Posterior vena cava (tissue), 2 donors: Measurements from ENCODE around the gene SHISAL2A. TPM values are rescaled to one million over a fixed set of nuclear protein-coding genes. Genes with fewer than 3 reads are reported as not detected.
A peak's percentile ranks its signal among the peaks of the same experiment; 100 is the strongest.
"Not testable (repeated sequence)": the region's sequence is repeated elsewhere in the genome, so short reads cannot be mapped to it uniquely, and the experiment has no call there.

Experiments used
- DNase-seq: peaks from one replicate; pipeline ENCODE4 v3.0.0-alpha.2; 2020; ENCODE audit warnings: low spot score
- intact Hi-C, 2 donors: fragments of 100-400 bp; cut with DNase I; formaldehyde crosslinking; loops; one replicate each; pipeline versions ENCODE4 v1.14.1 to v1.14.2; 2022 to 2023
- total RNA-seq, 2 donors: library from RNA; stranded (reverse); fragmentation: NEBNext Ultra II Directional; extraction: Animal tissue kit (Norgen Biotek cat#: 25700); gene quantifications; one replicate each; pipeline ENCODE4 v1.2.1, GENCODE V29; 2021
- donor health status: DM: yes; HTN: yes; CAD: no.
- donor health status: DM: yes; HTN: yes; CAD: no.

SHISAL2A gene
- total RNA-seq, 2 donors from 2014 or later, result 0.14 TPM; not detected in 1

DNA sequence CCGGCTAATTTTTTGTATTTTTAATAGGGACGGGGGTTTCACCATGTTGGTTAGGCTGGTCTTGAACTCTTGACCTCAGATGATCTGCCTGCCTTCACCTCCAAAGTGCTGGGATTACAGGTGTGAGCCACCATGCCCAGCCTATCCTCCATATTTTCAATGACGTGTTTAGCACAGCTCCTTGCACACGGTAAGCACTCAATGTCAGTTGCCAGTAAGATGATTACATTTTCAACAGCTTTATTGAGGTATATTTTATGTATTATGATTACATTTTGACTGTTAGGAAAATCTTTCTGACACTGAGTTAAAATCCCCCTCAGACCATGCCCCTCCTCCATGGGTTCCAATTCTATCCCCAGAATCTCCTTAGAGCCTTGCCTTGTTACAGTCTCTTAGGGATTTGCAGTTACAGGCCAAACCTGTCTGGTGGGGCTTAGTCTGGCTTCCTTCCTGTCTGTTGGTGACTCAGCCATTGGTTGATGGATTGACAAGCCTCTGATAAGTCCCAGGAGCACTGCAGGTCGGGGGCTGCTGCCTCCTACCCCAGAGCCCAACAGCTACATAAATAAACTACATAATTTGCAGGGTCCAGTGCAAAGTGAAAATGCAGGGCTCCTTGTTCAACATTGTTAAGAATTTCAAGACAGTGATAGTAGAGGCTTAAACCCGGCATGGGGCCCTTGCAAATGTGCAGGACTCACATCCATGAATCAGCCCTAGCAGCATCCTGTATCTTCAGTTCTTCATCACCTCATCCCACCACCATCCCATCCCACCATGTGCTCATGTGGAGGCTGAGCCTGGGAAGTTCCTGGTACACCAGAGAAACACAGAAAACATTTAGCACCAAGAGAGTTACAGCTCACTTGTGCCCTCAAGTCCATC lies 41.8 kb downstream of the SHISAL2A start:
- DNase-seq, result no peak
- intact Hi-C loops, result no loop called here

DNA sequence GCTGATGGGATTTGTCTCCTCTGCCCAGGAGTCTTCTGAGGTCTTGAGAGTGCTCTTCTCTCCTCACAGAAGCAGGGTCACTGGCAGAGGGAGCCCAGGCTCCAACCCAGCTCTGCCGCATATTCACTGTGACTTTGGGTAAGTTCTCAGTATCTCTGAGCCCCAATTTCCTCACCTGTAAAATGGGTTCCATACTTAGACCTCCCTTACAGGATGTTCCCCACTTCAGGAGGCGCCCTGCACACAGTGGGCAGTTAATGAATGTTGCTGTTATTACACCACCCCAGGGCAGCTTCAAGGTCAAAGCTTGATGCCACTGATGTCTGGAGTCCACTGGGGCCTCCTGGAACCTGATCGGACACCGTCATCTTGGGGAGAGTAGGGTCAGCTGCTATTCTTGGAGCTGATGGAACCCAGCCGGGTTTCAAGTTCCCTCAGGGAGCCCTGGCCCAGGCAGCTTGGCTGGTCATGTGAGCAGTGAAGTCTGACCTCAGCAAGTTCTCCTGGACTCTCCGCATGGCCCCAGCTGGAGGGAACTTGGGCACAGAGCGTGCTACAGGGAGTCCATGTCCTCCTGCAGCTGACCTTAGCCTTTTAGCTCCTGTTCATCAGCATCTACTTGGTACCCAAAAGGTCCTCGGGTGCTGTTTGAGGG lies 43.4 kb downstream of the SHISAL2A start:
- DNase-seq, result peak; percentile 85
- intact Hi-C loops, result no loop called here

DNA sequence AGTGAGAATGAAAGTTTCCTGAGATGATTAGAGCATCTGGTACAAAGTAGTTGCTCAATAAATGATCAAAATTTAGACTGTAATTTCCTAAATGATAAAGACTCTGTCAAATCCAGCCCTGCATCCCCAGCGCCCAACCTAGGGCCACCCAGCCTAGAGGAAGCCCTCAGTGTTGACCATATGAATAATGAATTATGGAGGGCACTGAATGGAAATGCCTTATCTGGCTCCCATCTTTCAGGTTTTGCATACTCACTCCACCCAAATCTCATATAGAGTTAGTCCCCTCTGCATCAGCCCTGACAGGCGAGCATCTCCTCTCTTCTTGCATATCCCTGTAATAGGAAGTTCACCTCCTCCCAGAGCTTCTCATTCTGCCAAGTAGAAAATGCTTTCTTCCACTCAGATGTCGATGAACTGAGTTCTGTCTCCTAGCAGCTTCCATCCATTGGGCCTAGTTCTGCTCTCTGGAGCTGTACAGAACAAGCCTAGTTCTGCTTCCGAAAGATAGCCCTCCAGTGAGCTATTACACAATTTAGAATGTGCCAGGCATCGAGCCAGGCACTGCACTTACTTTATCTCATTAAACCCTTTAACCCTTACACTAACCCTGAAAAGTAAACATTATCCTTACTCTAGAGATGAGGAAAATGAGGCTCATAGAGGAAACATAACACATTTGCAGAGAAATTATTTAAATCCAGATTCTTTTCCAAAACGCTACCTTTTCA lies 44.3 kb downstream of the SHISAL2A start:
- intact Hi-C loops, result no loop called here
- no peak for DNase-seq

DNA sequence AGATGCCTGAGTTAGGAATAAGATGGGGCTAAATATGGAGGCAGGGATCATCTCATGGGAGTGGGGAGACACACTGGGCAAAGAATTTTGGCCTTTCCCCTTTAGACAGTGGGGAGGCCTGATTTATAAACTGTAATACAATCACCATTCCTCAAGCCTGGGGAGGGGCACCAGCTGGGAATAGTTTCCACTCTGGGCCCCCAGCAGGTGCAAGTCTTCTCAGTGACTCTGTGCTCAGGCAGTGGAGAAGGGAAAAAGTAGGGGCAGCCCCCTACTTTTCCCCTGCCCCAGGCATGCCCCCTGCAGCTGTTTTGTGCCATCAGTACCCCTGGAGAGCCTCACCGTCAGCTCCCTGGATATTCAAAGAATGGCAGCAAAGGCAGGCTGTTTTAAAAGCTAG lies 46.1 kb downstream of the SHISAL2A start:
- intact Hi-C loops, result no loop called here
- DNase-seq, result no peak

DNA sequence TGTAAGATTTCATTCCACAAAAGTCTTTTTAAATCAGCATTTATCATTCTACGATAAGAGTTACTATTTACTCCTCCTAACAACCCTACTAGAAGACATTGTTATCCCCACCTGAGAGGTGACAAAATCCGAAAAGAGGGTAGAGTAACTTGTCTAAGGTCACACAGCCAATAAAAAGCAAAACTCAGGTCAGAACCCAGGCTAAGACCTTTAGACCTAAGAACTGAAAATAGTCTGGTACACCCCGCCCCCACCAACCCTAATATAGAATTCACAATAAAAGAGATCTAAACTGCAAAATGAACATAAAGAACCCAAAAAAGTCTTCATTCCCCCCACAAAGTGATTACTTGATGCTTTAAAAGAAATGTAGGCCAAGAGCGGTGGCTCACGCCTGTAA lies 46.5 kb downstream of the SHISAL2A start:
- intact Hi-C loops, result no loop called here
- DNase-seq, result no peak

DNA sequence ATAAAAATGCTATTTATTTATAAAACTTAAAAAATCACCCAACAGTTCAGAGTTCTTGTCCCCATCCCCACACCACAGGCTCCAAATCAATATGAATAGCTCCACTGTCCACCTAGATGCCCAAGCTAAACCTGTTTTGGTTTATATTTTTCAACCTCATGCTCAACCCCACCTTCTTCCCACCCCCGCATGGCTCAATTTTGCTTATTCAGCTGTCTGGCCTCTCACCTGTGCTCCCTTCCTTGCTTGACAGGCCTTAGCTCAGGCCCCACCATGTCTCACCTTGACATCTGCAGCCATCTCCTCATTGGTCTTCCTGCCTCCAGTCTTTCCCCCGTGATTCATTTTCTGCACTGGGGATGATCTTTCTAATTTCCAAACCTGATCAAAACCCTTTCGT lies 47.4 kb downstream of the SHISAL2A start:
- DNase-seq, result no peak
- intact Hi-C loops, result no loop called here

DNA sequence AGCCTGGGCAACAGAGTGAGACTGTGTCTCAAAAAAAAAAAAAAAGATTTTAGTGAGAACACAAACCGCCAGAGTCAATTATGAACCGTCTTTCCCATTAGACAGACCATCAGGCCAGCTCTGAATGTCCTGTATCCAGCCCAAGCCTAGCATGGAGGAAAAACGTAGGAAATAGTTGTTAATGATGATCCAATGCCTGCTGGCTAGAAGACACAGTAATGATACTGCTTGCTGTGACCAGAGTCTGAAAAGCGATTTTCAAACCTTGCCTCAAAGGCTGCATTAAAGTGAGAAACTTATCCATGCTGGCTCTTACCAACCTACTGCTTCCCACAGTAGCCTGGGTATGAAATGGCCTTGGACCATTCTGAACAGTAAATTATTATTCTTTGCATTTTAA lies 48.2 kb downstream of the SHISAL2A start:
- intact Hi-C loops, result no loop called here
- no peak for DNase-seq

DNA sequence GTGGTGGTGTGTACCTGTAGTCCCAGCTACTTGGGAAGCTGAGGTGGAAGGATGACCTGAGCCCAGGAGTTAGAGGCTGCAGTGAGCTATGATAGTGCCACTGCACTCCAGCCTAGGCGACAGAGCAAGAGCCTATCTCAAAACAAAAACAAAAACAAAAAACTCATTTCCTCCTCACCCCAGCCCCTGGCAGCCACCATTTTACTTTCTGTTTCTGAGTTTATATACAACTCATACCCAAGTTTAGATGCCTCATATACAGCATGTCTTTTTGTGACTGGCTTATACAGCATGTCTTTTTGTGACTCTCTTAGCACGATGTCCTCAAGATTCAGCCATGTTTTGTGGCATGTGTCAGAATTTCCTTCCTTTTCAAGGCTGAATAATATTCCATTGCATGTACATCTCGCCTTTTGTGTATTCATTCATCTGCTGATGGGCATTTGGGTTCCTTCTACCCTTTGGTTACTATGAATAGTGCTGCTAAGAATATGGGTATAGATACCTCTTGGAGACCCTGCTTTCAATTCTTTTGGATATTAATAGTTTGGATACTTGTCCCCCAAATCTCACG lies 50.5 kb downstream of the SHISAL2A start:
- intact Hi-C loops, result no loop called here
- no peak for DNase-seq

DNA sequence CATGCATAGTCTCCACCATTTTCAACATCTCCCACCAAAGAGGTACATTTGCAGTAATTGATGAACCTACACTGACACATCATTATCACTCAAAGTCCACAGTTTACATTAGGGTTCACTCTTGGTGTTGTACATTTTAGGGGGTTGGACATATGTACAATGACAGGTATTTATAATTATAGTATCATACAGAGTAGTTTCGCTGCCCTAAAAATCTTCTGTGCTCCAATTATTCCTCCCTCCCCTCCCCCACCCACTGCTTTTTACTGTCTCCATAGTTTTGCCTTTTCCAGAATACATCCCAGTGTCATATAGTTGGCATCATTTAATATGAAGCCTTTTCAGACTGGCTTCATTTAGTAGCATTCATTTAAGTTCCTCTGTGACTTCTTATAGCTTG lies 51.6 kb downstream of the SHISAL2A start:
- intact Hi-C loops, result no loop called here

DNA sequence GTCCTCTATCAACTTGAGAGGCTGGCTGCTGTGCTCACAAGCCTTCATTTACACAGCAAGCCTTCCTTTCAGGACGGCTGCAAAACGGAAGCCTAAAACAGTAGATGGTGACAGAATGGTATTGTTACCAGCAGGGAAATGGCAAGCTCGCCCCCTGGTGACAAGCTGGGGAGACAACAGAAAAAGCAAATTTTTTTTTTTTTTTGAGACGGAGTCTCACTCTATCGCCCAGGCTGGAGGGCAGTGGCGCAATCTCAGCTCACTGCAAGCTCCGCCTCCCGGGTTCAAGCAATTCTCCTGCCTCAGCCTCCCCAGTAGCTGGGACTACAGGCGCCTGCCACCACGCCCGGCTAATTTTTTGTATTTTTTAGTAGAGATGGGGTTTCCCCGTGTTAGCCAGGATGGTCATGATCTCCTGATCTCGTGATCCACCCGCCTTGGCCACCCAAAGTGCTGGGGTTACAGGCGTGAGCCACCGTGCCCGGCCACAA lies 53.3 kb downstream of the SHISAL2A start:
- intact Hi-C loops, result not testable (repeated sequence)
- peak; percentile 88 for DNase-seq

More for the DNA sequence above, 51.6 kb downstream of the SHISAL2A start:
- DNase-seq, result no peak

DNA sequence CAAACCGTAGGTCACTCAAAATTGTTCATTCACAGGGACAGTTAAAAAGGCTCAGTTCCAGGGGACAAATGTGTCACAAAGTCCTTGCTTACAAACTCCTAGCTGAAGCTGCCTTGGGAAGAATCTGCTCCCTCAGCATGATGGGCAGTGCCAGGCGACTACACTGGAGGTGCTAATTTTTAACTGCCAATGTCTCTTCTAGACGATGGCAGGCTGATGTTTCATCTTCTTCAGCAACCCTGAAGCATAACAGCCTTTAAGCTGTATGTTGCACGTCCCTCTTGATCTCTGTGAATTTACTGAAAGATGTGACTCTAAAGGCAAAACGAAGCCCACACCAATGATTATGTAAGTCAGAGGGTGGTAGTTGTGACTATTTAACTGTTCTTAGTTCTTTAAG lies 53.9 kb downstream of the SHISAL2A start:
- intact Hi-C loops, result no loop called here

DNA sequence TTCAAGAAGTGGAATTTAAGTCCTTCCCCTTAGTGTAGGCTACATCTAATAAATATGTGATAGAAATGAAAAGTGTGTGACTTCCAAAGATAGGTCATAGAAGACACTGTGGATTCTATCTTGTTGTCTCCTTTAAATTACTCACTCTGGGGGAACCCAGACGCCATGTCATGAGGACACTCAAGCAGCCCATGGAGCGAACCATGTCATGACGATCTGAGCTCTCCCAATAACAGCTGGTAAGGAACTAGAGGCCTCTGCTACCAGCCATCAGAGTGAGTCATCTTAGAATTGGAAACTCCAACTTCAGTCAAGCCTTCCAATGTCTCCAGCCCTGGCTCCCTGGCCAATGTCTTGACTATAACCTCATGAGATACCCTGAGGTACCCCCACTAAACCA lies 58.9 kb downstream of the SHISAL2A start:
- DNase-seq, result no peak
- intact Hi-C loops, result no loop called here

More for the DNA sequence above, 53.9 kb downstream of the SHISAL2A start:
- DNase-seq, result no peak

DNA sequence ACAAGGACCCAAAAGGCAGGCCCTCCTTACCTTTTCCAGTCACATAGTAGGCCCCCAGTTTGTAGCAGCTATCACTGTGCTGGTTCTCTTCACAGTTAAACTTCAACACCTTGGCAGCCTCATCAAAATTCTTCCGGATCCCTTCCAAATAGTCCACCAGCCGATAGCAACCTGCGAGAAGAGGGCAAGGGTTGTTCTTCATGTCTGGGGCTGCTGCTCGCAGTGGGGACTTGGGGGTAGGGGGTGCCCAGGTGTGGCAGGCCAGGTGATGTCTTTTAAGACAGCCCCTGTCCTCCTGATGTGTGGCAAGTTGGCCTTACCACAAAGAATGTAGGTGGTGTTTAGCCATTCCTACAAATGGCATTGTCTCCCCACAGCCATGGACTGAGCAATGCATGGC lies 59.7 kb downstream of the SHISAL2A start:
- no peak for DNase-seq
- intact Hi-C loops, result no loop called here

DNA sequence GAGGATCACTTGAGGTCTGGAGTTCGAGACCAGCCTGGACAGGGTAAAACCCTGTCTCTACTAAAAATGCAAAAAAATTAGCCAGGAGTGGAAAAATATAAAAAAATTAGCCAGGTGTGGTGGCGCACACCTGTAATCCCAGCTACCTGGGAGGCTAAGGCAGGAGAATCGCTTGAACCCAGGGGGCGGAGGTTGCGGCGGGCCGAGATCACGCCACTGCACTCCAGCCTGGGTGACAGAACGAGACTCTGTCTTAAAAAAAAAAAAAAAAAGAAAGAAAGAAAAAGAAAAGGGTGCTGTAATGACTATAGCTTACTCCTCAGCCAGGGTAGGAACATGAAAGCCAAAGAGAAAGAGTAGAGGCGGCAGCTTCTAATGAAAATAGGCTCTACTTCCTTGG lies 60.4 kb downstream of the SHISAL2A start:
- intact Hi-C loops, DNase-seq: not testable (repeated sequence)

DNA sequence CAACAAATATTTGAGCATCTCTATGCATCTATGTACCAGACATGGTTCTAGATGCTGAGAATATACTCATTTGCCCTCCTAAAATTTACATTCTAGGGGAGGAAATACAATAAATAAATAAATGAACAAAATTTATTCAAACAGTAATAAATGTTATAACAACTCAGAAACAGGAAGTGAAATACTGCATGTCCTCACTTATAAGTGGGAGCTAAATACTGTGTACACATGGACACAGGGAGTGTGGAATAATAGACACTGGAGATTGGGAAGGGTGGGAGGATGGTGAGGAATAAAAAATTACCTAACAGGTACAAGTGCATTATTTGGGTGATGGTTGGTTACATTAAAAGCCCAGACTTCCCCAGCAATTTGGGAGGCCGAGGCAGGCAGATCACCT lies 60.9 kb downstream of the SHISAL2A start:
- intact Hi-C loops, result no loop called here
- DNase-seq, result no peak

DNA sequence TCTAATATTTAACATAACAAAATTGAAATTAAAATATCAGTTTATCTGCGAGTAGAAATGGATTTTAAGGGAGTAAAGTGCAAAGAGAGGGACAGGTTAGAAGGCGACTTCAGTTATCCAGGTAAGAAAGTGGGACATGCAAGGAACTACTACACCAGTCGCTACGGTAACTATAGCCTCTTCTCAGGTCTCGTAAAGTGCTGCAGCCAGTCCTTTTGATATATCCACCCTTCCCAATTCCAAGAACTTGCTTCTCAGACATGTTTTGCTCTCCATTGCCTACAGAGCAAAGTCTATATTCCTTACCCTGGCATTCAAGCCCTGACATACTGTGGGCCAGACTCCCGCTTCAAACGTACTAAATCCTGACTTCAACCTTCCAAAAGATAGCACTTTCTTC lies 62.7 kb downstream of the SHISAL2A start:
- DNase-seq, result no peak
- intact Hi-C loops, result no loop called here

DNA sequence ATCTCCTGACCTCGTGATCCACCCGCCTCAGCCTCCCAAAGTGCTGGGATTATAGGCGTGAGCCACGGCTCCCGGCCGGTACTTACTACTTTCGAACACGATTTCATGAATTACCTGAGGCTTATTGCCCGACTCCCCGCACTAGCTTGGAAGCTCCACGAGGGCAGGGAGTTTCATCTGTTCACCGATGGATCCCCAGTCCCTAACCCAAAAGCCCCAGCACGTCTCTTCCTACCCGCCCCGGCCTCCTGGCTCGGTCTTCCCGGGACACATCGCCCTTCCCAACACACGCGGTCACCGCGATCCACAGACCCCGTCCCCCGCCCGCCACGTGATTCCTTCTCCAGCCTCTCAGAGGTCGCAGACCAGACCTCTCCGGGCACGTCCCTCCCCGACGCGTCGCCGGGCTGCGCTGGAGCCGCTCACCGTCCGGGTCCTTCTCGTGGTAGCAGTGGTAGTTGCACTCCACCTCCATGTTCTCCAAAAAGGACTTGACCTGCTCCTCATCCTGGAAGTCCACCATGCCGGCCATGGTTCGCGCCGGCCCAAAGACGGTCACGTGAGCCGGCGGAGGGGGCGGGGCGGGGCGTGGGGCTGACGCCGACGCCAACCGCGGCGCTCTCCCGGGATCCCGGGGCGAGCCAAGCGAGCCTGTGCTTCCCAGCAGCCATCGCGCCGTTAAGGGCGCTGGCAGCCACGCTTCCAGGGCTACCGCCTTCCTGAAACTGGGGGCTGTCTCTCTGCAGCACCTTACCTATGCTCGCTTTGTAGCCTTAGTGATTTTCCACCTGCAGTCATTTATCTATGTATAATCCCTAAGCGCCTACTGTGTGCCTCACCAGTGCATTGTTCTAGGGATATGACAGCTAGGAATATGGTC lies 65.1 kb downstream of the SHISAL2A start, which contains the start of gene COA7:
COA7 (minus strand) TSS at position 553 of the 880 bp plus-strand sequence; CDS start at position 532, 21 bp downstream.
- DNase-seq, result peak; percentile 95
- intact Hi-C loops, result no loop called here
